ENCODE results near the gene A4GALT. TPM values are rescaled to one million over a fixed set of nuclear protein-coding genes. Genes with fewer than 3 reads are reported as not detected.

A4GALT gene
- total and polyA plus RNA-seq, 2 donors (not counting 1 experiment from before 2014, with no cell fraction given), result 0.09 to 6.1 TPM

- Histone ChIP-seq H4K20me1 (ENCODE audit: control insufficient read depth, insufficient read depth, low read length, poor library complexity, severe bottlenecking) (no peaks in the 10 kb centered on the region), H3K27ac (ENCODE audit: low read length in 2 of 2) (no peak overlapping the region), H3K79me2 (ENCODE audit: control insufficient read depth, insufficient read depth, low read length) (no peaks in the 10 kb centered on the region), H3K36me3 (replicated peaks in 1 of 2; ENCODE audit: control extremely low read depth in 1 of 2, control insufficient read depth in 1 of 2, extremely low read depth in 1 of 2, insufficient read depth in 2 of 2, low read length in 1 of 2) (no peaks in the 10 kb centered on the region), H3K9me3 (ENCODE audit: control extremely low read depth in 1 of 3, control insufficient read depth in 2 of 3, insufficient read depth in 1 of 3, low read length in 2 of 3) (no peaks in the 10 kb centered on the region), H3K27me3 (replicated peaks in 1 of 4; ENCODE audit: control extremely low read depth in 1 of 4, control insufficient read depth in 3 of 4, insufficient read depth in 4 of 4, low read length in 3 of 4) (no peaks in the 10 kb centered on the region), H3K9ac (ENCODE audit: low read length) (no peak overlapping the region), H2AFZ (ENCODE audit: insufficient read depth, low read depth, low read length, poor library complexity, severe bottlenecking) (no peak overlapping the region), H3K4me1 (ENCODE audit: control insufficient read depth in 2 of 2, insufficient read depth in 2 of 2, low read length in 2 of 2) (no peaks in the 10 kb centered on the region), H3K4me3 (ENCODE audit: control extremely low read depth in 1 of 5, extremely low read depth in 1 of 5, insufficient read depth in 1 of 5, low read depth in 2 of 5, low read length in 4 of 5) (no peak overlapping the region), H3K4me2 (replicated peaks; ENCODE audit: low read depth, low read length, poor library complexity, severe bottlenecking) (no peak overlapping the region)
- CTCF ChIA-PET, result interaction anchor here (0.6 kb wide), 1 partner anchor 16 kb away, joined by 3 read pairs; no protein-coding TSS in a partner anchor
- TF ChIP-seq EZH2 (IDR thresholded peaks at IDR 0.05; ENCODE audit: borderline replicate concordance, insufficient read depth, low read depth, low read length, poor library complexity, severe bottlenecking) (no peak), CTCF (IDR thresholded peaks at IDR 0.05) (no peak)
- POLR2A ChIA-PET, result interaction anchor here (0.7 kb wide), 1 partner anchor 475 kb away, joined by 6 read pairs; no protein-coding TSS in a partner anchor
- 91% methylated on average over 10 of the region's 14 CpGs for WGBS (ENCODE audit: insufficient coverage)
- H3K9me3 Mint-ChIP-seq (ENCODE audit: insufficient read depth), result no peaks in the 10 kb centered on the region
- no peaks in the 10 kb centered on the region for H3K27me3 Mint-ChIP-seq
- H3K27ac Mint-ChIP-seq, result no peak overlapping the region
- no peak overlapping the region for H3K4me3 Mint-ChIP-seq
- DNase-seq (no peak), ATAC-seq (ENCODE audit: low read depth) (peak; percentile 43)
- intact Hi-C loops (cut with micrococcal nuclease), result no loop called here
- peaks cover 8% of the 10 kb centered on the region for H3K4me1 Mint-ChIP-seq
Measured at GRCh38 chr22:42747701-42748513, 27.2 kb upstream of the A4GALT start.

DNA sequence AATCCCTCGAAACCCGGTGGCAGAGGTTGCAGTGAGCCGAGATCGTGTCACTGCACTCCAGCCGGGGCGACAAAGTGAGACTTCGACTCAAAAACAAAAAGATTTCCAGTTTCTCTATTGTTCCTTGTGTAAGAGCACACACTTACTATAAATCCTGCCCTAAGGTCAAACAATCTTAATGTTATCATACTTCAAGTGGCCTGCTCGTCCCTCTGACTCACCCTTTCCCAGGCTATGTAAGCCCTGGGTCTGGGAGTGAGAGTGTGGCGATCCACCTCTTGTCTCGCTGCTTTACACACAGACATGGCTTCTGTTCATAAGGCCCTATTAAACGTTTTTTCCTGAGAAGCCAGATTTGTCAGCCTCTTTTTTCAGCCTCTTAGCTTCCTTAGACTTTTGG lies 24.4 kb upstream of the A4GALT start:
- POLR2A ChIA-PET, result no interaction called here
- Histone ChIP-seq H3K4me1 (ENCODE audit: control insufficient read depth in 2 of 2, insufficient read depth in 2 of 2, low read length in 2 of 2) (no peaks in the 10 kb centered on the region), H3K4me3 (ENCODE audit: control extremely low read depth in 1 of 5, extremely low read depth in 1 of 5, insufficient read depth in 1 of 5, low read depth in 2 of 5, low read length in 4 of 5) (no peak overlapping the region), H3K27me3 (replicated peaks in 1 of 4; ENCODE audit: control extremely low read depth in 1 of 4, control insufficient read depth in 3 of 4, insufficient read depth in 4 of 4, low read length in 3 of 4) (no peaks in the 10 kb centered on the region), H3K79me2 (ENCODE audit: control insufficient read depth, insufficient read depth, low read length) (no peaks in the 10 kb centered on the region), H3K36me3 (replicated peaks in 1 of 2; ENCODE audit: control extremely low read depth in 1 of 2, control insufficient read depth in 1 of 2, extremely low read depth in 1 of 2, insufficient read depth in 2 of 2, low read length in 1 of 2) (no peaks in the 10 kb centered on the region), H3K4me2 (replicated peaks; ENCODE audit: low read depth, low read length, poor library complexity, severe bottlenecking) (no peak overlapping the region), H2AFZ (ENCODE audit: insufficient read depth, low read depth, low read length, poor library complexity, severe bottlenecking) (no peak overlapping the region), H4K20me1 (ENCODE audit: control insufficient read depth, insufficient read depth, low read length, poor library complexity, severe bottlenecking) (no peaks in the 10 kb centered on the region), H3K27ac (ENCODE audit: low read length in 2 of 2) (no peak overlapping the region), H3K9me3 (ENCODE audit: control extremely low read depth in 1 of 3, control insufficient read depth in 2 of 3, insufficient read depth in 1 of 3, low read length in 2 of 3) (no peaks in the 10 kb centered on the region), H3K9ac (ENCODE audit: low read length) (no peak overlapping the region)
- DNase-seq (no peak), ATAC-seq (ENCODE audit: low read depth) (no peak)
- TF ChIP-seq EZH2 (IDR thresholded peaks at IDR 0.05; ENCODE audit: borderline replicate concordance, insufficient read depth, low read depth, low read length, poor library complexity, severe bottlenecking) (no peak), CTCF (IDR thresholded peaks at IDR 0.05) (no peak)
- WGBS (ENCODE audit: insufficient coverage), result 91% methylated on average over 10 of the region's 11 CpGs
- no peaks in the 10 kb centered on the region for H3K9me3 Mint-ChIP-seq (ENCODE audit: insufficient read depth)
- CTCF ChIA-PET, result no interaction called here
- H3K4me3 Mint-ChIP-seq, result no peak overlapping the region
- H3K4me1 Mint-ChIP-seq, result peaks cover 2% of the 10 kb centered on the region
- intact Hi-C loops (cut with micrococcal nuclease), result no loop called here
- peaks cover 5% of the 10 kb centered on the region for H3K27me3 Mint-ChIP-seq
- H3K27ac Mint-ChIP-seq, result no peak overlapping the region
